NCI-H69 (cell line): ENCODE measurements around the gene NDUFB2.
"Not testable (repeated sequence)": the region's sequence is repeated elsewhere in the genome, so short reads cannot be mapped to it uniquely, and the experiment has no call there.

ENCODE experiments used
- DNase-seq: peaks from one replicate; lab custom pipeline; 2025; lab: John Stamatoyannopoulos, UW

The NDUFB2 gene

GRCh38 chr7:140689199-140690152, 7.0 kb upstream of the NDUFB2 start:
- no peak for DNase-seq

- DNase-seq, result no peak
Measured at GRCh38 chr7:140691376-140692045, 5.0 kb upstream of the NDUFB2 start.

GRCh38 chr7:140693849-140694248, 2.7 kb upstream of the NDUFB2 start:
- not testable (repeated sequence) for DNase-seq

GRCh38 chr7:140694592-140694991, 1.9 kb upstream of the NDUFB2 start:
- no peak for DNase-seq

GRCh38 chr7:140695381-140695780, 1.1 kb upstream of the NDUFB2 start:
- DNase-seq, result no peak

DNA sequence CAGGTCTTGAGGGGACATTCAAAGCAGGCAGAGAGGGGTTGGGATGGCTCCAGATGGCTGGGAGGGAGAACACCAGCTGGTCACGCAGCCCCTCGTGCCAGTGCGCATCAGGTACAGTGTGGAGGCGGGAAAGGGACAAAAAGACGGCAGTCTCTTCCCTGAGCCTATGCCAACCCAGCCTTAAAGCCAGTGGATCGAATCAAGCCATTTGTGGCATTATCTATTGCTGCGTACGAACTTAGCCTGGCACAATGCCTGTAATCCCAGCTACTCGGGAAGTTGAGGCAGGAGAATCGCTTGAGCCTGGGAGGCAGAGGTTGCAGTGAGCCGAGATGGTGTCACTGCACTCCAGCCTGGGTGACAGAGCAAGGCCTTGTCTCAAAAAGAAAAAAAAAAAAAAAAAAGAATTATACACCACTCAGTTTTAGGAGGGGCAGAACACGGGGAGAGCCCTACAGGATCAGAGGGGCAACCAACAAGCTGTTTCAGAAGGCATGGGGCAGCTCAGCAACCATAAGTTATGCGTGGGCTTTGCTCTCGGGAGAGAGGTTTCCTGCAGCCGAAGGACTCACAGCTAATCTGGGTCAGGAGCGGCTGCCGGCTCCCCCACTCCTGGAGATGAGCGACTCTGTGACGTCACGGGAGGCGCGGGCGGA, 356 bp upstream of the NDUFB2 start:
- DNase-seq, result peak; percentile 97

DNA sequence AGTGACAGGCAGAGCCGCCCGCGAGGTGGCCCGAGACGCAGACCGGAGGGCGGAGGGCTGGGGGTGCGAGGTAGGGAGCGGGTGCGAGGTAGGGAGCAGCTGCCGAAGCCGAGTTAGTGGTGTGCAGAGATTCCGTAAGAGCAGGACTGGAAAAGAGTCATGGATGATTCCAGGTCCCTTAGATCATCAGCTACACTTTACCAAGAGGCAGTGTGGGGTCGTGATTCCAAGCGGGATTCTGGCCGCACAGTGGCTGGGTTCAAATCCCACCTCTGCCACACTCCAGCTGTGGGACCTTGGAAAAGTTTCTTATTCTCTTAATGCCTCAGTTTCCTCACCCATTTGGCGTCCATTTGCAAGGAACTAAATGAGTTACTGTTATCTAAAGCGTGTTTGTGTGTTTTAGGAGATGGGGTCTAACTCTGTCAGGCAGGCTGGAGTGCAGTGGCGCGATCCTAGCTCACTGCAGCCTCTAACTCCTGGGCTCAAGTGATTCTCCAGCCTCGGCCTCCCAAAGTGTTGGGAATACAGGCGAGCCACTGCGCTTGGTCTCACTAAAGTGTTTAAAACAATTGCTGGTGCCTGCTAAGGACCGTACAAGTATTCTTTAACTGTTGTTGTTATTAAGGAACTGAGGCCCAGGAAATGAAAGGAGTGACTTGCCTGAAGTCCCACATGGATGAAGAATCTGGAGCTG, 1.1 kb downstream of the NDUFB2 start:
- DNase-seq, result no peak

DNA sequence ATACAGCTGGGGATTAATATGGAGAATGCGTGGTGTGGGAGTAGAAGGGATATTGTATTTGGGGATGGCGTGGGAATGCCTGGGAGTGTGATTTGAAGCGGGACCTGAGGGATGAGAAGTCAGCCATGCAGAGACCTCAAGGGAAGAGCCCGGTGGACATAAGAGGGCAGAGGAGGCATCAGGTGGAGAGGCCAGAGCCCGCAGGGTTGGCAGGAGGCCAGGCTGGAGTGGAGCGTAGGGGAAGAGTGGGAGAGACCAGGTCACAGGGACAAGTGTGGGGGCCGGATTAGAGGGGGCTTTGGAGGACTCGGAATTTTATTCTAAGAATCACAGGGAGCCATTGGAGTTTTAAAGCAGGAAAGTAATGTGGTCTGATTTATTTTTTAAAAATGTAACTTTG, 2.0 kb downstream of the NDUFB2 start:
- DNase-seq, result peak; percentile 15

- no peak for DNase-seq
Measured at GRCh38 chr7:140702774-140703173, 6.3 kb downstream of the NDUFB2 start.

- DNase-seq, result no peak
Measured at GRCh38 chr7:140704205-140704604, 7.7 kb downstream of the NDUFB2 start.

GRCh38 chr7:140707132-140707531, 10.6 kb downstream of the NDUFB2 start:
- no peak for DNase-seq

GRCh38 chr7:140708764-140709163, 12.3 kb downstream of the NDUFB2 start:
- not testable (repeated sequence) for DNase-seq

- not testable (repeated sequence) for DNase-seq
Measured at GRCh38 chr7:140712392-140712791, 15.9 kb downstream of the NDUFB2 start.

DNA sequence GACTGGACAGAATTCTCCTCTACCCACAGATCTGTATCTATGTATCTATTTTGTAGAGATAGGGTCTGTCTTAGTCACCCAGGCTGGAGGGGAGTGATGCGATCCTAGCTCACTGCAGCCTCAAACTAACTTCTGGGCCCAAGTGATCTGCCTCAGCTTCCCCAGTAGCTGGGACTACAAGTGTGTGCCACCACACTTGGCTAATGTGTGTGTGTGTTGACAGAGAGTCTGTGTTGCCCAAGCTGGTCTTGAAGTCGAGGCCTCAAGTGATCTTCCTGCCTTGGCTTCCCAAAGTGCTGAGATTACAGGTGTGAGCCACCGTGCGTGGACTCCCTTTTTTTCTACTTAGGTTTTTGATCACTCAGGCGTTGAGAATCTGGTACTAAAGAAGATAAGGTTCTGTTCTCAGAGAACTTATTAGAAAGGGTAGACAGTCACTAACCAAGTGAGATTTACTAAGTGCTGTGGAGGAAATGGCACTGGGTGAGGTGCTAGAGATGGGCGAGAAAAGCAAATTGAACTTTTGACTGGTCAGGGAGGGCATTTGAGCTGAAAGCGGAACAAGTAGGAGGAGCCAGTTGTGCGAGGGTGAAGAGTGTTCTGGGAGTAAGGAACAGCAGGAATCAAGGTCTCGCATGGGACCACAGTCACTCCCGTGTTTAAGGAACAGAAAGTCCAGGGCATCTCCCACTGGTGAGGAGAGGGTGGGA, 18.0 kb downstream of the NDUFB2 start:
- no peak for DNase-seq

DNA sequence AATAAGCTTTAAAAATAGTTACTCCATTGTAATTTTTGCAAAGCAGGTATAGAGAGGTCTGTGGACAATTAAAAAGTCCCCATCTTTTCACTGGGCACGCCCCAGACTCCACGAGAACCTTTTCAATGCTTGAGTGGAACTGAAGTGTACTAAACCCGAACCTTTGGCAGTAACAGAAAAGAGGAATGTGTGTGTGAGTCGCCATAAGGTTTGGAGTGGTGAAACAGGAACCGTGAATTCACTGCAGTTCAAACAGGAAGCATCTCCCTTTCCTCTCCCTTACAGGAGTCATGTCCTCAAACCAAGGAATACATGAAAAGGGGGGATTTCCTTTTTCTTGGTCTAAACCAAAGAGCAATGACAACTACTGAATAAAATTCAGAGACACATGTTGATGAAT, 23.2 kb downstream of the NDUFB2 start:
- DNase-seq, result no peak

- no peak for DNase-seq
Measured at GRCh38 chr7:140722254-140722653, 25.7 kb downstream of the NDUFB2 start.

DNA sequence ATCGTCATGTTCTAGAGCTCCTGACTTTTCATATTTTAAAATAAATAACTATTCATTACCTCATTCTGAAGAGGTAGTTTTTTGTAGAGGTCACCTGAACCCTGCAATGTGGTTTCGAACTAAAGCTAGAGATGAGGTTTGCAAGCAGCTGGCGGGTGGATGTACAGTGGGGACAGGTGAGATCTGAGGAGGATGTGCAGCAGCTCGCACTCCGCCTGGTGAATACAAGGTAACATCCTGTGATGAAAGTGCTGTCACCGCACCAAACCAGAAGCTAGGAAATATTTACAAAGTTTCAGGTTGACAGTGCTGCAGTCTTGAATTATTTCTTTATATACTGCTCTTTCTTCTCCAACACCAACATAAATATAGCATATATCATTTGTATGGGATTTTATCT, 26.5 kb downstream of the NDUFB2 start:
- no peak for DNase-seq

GRCh38 chr7:140723574-140723973, 27.1 kb downstream of the NDUFB2 start:
- DNase-seq, result no peak

GRCh38 chr7:140724706-140725105, 28.2 kb downstream of the NDUFB2 start:
- DNase-seq, result no peak

DNA sequence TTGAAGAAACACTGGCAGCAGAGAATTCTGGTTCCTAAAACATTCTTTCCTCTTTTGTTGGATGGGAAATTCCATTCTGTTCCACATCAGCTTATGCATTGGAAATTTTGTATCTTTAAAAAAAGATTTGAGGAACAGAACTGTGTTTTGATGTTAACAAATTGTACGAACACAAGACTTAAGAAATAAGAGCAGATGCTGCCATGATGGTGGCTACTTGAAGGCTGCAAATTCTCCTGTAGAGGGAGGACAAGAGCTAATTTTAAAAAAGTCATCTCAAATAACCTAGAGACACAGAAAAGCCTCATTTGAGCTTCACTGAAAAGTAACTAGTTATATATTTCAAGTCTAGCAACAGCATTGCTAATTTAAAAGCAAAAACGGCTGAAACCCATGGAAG, 29.8 kb downstream of the NDUFB2 start:
- peak; percentile 30 for DNase-seq

- peak; percentile 21 for DNase-seq
Measured at GRCh38 chr7:140732416-140732815, 35.9 kb downstream of the NDUFB2 start.
